Measurements from ENCODE around the gene OR2A5.

- no peak for TF ChIP-seq CTCF (IDR thresholded peaks at IDR 0.05 in 4 of 5, conservative IDR thresholded peaks at IDR 0.05 in 1 of 5)
- TF ChIP-seq POLR2A (IDR thresholded peaks at IDR 0.05), result no peak
Observed at GRCh38 chr7:144050093-144050492, 1.3 kb downstream of the OR2A5 start.
